Islet precursor cell (in vitro differentiated cells): ENCODE results near the gene TMEM97.

ENCODE experiments used
- DNase-seq: peaks from one replicate; pipeline ENCODE4 v3.0.0-alpha.2; 2018

Gene TMEM97

DNA sequence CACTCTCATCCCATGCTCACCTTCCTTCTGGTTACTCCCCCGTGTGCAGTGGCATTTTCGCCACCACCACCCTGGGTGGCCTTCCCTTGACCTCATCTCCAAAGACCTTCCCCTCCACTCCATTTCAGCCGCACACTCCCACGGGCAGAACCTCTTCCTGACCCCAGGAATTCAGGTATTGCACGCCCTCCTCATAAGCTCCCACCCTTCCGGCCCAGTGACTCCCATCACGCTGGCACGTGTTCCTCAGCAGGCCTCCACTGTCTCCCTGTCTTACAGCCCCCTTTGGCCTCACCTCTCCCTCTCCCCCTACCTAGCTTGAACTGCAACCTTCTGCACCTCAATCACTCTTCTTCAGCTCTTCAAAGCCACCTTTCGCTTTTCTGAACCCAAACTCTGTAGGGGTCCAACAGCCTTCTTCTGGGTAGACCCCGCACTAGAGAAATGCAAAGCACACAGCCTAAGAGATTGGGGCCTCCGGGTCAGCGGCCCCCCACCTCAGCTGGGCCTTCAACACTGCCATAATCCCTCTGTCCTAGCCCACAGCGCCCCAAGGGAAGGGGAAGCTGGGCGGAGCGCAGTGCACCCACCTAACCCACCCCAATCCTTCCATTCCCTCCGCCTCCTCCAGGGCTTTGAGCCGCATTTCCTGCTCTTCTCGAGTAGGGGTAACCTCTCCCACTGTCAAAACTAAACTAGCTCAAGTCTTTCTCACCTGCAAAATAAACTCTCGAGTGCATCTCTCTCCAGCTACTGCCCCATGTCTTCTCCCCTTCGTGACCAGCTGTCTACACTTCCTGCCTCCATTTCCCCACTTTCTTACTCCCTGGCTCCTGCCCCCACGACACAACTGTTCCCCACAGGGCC lies 1.7 kb upstream of the TMEM97 start:
- no peak for DNase-seq

DNA sequence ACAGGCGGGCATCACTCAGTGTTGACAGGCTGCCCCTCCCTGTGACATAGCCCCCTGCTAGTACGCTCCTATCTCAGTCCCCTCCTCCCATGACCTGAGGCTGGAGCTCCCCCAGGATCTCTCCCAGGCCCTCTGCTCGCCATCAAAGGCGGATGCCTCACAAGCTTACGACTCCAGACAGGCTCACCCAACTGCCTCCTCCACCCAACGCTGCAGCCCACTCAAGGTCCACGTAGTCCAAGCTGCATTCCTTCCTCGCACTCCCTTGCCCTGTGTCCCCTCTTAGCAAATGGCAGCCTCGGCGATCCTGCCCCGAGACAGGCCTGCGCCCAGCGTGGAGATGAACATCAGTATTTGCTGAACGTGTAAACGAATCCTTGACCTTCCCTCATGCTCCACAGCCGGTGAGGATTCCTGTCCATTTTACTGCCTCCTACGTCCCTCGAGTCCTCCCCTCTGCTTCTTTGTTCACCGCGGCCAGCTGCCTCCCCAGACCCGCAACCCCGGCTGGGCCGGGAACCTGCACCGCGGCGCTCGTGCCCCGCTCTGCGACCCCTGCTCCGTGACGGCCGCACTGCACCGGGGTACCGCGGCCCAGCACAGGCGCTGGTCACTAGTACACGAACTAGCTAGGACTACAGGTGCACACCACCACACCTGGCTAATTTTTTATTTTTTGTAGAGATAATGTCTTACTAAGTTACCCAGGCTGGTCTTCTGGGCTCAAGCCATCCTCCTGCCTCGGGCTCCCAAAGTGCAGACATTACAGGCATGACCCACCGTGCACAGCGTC lies 838 bp upstream of the TMEM97 start:
- DNase-seq, result peak; percentile 73

DNA sequence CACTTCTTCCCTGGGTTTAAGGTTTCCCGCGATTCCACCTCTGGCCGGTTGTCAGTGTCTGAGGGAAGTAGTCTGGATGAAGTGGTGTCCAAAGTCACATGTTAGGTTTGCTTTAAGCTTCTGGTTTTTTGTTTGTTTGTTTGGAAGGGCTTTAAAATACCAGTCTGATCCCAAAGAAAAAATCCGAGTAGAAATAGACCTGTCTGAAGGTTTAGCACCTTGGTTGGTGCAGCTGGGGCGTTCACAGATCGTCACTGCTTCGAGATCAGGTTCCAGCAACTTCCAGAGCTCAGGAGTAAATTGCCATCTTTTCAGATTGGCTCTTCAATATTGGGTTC lies 567 bp downstream of the TMEM97 start:
- DNase-seq, result no peak

DNA sequence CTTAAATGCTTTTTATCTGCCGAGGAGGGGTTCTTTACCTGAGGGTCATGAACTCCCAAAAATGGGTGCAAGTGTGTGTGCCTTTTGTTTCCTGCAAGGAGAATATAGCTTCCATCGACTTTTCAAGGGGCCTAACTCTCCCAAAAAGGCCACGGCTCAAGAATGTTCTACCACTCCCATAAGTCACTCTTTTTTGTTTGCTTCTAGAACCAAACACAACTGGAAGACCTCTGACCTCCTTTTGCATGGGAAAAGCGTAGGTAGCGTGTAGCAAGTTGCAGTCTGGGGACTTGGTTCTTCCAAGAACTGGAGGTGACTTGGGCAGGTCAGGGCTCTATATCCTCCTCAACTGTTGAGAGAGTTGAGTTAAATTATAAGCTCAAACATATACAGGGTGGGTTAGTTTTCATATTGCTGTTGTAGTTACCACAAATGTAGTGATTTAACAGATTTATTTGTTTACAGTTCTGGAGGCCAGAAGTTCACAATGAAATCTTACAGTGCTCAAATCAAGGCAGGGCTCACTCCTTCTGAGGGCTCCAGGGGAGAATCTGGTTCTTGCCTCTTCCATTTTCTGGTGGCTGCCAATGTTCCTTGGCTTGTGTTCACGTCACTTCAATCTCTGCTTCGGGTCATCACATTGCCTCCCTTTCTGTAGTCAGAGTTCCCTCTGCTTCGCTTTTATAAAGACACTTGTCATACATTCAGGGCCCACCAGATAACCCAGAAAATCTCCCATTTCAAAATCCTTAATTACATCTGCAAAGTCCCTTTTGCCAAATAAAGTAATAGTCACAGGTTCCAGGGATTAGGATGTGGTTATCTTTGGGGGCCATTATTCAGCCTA lies 1.4 kb downstream of the TMEM97 start:
- no peak for DNase-seq

DNA sequence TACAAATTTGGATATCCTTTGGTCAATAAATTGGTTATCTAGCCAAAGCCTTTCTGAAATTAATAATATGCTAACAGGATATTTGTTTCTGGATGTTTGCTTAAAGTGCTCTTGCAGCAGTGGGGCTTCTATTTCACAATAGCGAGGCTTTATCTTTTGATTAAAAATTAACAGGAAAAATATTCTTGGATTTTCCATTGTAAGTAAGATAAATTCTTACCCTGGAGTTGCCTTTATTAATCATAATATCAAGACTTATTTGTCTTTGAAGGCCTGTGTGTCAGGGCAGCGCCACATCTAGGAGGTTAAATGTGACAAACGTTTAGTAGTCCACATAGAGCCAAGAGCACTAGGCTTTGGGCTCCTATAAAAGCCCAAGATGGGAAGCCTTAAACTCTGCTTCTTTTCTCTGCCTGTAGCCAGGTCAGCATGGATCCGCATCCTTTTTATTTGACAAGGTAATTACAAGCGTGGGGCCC lies 5.3 kb downstream of the TMEM97 start:
- peak; percentile 29 for DNase-seq

DNA sequence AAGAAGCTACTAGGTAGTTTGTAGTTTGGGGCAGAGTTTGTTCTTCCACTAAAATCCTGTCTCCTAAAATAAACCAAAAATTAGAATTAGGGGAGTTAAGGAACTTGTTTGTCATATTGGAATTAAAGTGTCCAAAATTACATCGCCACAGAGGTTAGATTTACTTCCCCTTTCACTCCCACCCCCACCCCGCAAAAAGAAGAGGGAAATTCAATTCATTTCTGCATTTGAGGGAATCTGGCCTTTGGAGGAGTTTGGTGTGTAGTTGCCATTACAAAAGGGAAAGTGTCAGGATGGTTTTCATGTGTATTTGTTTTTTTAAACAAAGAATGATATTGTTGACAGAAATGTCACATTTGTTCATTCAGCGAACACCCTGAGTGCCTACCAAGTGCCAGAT lies 5.8 kb downstream of the TMEM97 start:
- DNase-seq, result no peak

DNA sequence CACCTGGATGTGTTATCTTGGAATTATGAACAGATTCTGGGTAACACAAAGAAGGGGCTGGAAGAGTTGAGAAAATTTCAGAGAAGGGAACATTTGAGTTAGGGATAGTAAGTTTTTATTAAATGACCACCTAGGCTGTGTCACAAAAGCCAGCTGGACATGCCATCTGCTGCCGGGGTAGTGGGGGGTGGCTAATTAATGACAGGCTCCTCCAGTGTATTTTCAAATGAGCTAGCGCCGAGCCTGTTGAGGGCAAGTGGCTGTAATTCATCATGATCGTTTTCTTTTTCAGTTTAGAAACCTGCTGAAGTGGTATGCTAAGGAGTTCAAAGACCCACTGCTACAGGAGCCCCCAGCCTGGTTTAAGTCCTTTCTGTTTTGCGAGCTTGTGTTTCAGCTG lies 6.2 kb downstream of the TMEM97 start:
- DNase-seq, result peak; percentile 38

DNA sequence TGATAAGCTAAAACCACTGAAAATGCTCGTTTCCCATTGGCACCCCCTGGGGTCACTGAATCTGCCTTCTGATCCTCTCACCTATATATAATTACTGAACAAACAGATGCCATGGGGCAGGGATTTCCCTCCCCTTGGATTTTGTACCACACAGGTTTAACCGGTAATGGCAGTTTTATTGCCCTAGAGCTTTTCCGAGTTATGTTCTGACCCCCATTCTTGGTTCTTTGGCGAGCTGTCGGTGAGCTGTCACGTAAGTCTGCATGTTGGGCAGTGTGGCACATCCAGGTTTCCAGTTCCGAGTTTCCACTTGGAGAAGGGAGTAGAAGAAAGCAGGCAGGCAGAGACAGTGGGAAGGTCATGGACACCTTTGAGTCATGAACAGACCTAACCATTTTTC lies 7.1 kb downstream of the TMEM97 start:
- DNase-seq, result peak; percentile 50

DNA sequence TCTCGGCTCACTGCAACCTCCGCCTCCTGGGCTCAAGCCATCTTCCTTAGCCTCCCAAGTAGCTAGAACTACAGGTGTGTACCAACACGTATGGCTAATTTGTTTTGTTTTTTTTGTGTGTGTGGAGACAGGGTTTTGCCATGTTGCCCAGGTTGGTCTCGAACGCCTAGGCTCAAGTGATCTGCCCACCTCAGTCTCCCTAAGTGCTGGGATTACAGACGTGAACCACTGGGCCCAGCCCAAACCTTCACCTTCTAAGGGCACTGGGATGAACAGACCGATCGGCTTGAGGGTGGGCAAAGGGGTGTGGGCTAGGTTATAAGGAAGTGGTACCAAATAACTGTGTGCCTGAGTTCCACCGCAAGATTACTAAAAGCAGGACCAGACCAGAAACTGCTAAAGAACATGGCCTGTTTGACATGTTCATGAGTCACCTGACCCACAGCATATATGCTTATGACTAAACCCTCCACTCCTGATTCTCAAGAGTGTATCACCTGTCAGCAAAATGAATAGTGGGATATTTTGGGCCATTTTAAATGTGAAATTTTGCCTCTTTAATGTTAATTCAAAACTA lies 8.1 kb downstream of the TMEM97 start:
- DNase-seq, result peak; percentile 39

DNA sequence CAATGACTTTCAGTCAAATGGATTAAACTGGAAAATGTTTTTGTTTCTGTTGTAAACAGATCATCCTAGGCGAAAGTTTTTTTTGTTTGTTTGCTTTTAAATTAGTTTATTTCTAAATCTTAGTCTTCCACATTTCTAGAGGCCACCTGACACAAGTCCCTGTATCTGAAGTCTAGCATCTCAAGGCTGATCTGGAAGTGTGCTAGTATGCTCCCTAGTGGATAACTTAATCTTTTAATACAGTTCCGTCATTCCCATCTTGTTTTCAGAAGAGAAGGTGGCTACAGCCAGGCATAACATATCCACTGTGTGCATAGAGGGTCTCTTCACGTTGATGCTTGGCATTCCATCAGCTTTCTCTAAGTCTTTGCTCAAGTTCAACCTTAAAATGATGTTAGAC lies 8.7 kb downstream of the TMEM97 start:
- DNase-seq, result peak; percentile 29

DNA sequence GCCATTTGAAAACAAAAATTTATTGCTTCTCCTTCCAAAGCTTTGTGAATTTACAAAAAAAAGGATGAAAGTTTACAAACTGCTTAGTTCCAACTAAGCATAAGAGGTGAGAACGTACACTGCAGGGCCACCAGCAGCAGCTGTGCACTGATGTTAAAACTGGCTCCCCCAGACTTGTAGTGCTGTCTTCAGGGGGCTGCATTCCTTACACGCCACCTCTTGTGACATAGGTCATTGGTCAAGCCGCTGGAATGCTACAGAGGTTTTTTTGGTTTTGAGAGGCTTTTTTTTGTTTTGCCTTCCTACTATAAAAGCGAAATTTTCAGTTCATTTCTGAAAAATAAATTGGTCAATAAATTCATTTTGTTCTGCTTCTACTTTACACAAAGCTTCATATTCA lies 9.3 kb downstream of the TMEM97 start:
- DNase-seq, result peak; percentile 59

DNA sequence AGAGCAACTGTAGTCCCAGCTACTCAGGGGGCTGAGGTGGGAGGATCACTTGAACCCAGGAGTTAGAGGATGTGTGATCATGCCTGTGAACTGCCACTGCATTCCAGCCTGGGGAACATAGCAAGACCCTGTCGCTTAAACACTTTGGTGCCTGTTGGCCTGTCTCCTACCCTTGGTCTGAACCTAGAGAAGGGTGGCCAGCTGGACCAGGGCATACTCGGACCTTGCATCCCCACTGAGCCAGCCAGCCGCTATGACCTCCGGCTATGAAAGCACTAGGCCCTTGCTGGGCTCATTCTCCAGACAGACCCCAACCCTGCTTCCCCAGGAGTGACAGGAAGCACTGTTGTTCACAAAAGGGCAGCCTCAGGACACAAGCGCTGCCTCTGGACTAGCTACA lies 11.7 kb downstream of the TMEM97 start:
- peak; percentile 52 for DNase-seq

DNA sequence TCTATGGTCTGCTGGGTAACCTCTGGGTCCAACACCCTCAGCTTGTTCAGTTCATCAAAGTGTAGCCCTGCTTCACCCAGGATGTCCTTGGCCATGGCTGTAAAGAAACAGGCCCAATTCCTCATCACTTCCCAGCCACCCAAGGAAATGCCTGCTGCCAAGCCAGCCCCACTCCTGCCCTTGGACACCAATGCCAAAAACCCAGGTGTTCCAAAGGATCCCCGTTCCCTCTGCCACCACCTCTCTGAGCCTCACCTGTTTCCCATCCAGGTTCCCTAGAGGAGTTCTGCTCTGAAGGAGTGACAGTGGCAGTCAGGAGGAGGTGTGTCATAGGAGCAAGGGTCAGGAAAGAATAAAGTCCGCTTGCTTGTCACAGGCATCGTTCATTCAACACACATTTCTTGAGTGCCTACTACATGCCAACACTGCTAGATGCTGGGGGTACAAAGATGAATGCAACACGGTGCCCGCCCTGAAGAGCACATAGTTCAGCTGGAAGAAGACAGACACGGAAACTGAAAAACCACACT lies 13.0 kb downstream of the TMEM97 start:
- DNase-seq, result peak; percentile 32

DNA sequence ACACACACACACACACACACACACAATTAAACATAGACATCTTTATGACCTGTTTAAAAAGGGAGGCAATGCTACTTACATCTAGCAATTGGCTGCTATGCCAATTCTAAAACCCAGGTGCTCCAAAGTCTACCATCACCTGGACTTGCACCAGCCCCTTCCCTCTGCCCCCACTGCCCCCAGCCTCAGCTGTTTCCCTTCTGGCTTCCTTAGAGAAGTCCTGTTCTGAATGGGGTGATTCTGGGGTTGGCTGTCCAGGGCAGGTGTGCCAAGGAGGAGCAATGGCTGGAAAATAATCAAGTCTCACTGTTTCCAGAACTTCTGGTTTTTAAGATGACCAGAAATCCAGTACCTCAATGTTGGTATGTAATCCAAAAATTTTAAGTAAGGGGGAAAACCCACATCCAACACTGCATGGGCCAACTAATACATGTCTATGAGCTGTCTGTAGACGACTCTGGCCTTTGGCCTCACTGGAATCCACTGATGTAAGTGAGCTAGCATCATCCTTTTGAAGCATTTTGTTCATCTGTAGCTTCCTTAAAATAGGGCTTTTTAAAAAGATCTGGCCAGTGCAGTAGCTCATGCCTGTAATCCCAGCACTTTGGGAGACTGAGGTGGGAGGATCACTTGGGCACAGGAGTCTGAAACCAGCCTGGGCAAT lies 14.2 kb downstream of the TMEM97 start:
- DNase-seq, result peak; percentile 49

DNA sequence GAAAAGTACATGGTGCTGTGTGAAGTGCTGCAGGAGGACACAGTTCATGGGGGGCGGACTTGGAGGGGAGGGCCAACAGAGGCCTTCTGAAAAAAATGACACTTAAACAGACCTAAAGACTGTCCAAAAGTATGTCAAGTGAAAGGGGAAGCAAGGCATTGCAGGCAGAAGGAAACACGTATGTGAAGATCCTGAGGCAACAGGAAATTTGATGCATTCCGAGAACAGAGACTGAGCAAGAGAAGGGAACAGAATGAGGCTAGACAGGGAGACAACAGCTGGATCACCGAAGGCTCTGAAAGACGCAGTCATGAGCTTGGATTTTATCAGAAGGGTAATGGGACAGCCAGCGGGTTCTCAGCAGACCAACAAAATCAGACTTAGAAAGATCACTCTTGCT lies 15.2 kb downstream of the TMEM97 start:
- DNase-seq, result peak; percentile 46

DNA sequence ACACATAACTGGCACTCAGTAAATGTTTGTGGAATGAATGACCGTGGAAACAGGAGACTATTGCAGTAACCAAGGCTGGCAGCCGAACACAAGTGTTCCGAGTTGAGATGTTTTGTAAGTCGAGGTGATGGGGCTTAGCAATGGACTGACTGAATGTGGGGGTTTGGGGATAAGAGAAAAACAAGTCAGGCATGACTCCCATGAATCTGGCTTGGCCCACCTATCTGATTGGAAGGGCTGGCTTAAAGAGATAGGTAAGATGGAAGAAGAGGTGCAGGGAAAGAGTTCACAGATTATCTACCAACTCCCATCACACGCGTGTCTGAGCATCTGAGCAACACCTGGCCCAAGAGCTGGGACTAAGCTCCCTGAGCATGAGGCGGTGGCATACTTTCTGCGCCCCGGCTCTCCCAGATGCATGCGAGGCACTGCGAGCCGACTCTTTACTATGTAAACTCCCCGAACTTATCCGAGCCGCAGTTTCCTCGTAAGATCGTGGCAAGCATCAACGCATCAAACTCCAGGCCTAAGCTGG lies 15.7 kb downstream of the TMEM97 start:
- DNase-seq, result no peak

DNA sequence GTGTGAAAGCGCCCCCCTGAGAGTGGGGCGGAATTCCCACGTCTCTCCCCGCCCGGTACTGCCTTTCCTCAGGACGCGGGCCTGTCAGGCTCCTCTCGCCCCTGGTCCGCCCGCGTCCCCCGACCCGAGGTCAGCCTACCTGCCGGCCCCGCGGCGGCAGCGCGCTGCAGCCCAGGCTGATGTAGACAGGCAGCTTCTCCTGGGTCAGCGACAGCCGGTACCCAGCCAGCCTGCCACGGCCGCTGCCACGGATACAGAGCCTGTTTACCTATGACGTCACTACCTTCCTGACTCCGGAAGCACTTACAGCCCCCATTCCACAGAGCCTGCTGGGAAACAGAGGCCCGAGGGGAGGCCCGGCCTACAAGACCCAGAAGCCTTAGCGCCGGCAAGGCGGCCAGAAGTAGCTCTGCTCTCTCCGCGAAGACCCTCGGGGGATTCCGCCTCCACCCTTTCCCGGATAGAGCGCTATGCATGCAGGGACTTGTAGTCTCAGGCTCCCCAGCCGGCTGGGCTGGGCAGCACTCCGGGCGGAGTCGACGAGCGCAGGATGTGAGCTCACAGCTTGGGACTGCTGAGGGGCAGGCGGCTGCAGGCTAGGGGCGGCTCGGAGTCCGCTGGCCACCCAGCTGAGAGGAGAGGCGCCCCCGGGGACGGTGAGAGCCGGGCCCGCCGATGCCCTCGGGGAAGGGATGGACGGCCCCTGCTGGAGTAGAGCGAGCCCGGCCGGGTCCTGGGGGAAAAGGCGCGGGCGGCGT lies 16.4 kb downstream of the TMEM97 start, which contains the start of the genes IFT20 and TNFAIP1:
Gene IFT20 (minus strand): TSS at position 272 of the 758 bp plus-strand sequence. CDS start 3,487 bp downstream, outside the sequence.
Gene TNFAIP1 (plus strand): TSS at position 561 of the 758 bp plus-strand sequence. CDS start 3,761 bp downstream, outside the sequence.
- DNase-seq, result peak; percentile 100

DNA sequence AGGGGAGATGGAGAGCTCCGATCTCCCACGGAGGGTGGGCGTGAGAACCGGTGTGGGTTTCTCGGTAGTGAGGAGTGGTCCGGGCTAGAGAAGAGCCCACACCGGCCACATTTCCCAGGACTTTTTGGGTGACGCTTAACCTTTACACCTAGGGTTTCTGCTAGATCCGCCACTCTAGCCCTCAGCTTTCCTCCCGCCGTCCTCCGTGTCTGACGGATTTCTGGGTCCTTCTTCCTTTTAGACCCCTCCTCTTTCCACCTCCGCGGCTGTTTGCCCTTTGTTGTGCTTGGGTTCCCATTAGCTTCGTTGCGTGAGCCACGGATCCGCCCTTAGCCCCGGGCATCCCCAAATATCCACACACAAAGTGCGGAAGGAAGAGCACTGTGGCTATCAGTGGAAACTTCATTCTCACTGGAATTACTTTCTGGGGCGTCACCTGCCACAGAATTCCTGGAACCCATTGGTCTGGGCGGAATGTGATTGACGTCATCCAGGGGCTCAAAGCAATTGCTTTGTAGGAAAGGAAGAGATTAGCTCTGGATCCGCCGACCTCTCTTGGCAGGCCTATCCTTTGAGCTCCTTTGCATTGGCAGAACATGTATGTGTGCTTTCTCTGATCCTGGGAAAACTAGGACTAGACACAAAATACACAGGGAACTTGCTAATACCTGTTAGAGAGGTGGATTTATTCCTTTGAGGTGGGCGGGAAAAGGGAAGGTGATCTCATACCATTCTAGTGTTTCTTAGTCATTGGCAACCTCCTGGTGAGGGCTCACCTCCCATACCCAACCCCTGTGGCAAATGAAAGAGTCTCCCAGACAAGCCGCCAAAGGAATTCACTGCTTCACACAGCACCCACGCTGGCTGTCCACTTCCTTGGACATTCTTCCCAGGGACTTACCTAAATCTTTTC lies 17.2 kb downstream of the TMEM97 start:
- DNase-seq, result peak; percentile 97

DNA sequence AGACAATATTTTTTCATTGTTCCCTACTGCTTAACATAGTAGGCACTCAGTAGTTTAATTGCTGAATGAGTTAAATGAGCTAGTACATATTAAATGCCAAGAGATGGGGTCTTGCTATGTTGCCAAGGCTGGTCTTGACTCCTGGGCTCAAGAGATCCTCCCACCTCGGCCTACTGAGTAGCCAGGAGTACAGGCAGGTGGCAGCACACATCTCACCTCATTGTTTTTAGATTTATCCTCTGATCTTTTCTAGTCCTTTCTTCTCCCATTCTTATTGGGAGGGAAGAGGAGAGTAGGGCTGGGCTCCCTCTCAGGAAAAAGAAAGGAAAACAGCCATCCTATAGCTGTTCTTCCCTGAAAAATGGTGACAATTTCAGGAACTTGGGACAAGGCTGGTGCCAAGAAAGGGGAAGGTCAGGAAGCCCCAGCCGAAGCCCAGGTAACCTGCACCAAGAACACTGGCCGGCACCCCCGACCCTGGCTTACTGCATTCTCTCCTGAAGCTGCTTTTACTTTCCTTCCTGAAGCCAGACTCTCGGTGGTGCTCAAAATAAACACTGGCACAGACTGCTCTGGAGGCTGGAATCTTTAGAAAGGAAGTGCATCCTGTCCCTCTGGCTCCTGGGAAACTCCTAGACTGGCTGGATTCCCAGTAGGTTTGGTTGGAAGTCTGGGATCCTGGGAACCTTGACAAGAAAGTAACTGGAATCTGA lies 19.2 kb downstream of the TMEM97 start:
- DNase-seq, result peak; percentile 79
